Measurements from ENCODE around the gene DEFB115.

GRCh38 chr20:31278178-31278577 lies 20.7 kb downstream of the DEFB115 start:
- TF ChIP-seq ZNF655 (CRISPR knock-in tag; IDR thresholded peaks at IDR 0.05), result no peak
- TF ChIP-seq CTCF (IDR thresholded peaks at IDR 0.05 in 2 of 3, conservative IDR thresholded peaks at IDR 0.05 in 1 of 3; ENCODE audit: insufficient read depth in 2 of 3, low read depth in 1 of 3, low read length in 3 of 3), result no peak
- no peak for TF ChIP-seq KLF10 (CRISPR knock-in tag; IDR thresholded peaks at IDR 0.05)
- no peak for TF ChIP-seq ZNF282 (CRISPR knock-in tag; IDR thresholded peaks at IDR 0.05)
- TF ChIP-seq SMAD4 (CRISPR knock-in tag; conservative IDR thresholded peaks at IDR 0.05), result no peak
- TF ChIP-seq BRCA1 (IDR thresholded peaks at IDR 0.05), result no peak
- TF ChIP-seq BRCA1 (CRISPR knock-in tag; IDR thresholded peaks at IDR 0.05), result no peak
- TF ChIP-seq ZC3H8 (IDR thresholded peaks at IDR 0.05), result no peak
- TF ChIP-seq USF2 (CRISPR knock-in tag; IDR thresholded peaks at IDR 0.05), result no peak
- TF ChIP-seq RAD21 (CRISPR knock-in tag; conservative IDR thresholded peaks at IDR 0.05 in 1 of 2, IDR thresholded peaks at IDR 0.05 in 1 of 2), result no peak
- TF ChIP-seq POLR2A (conservative IDR thresholded peaks at IDR 0.05), result no peak
- no peak for TF ChIP-seq GATAD2A (IDR thresholded peaks at IDR 0.05)
- TF ChIP-seq FOSL1 (tag; conservative IDR thresholded peaks at IDR 0.05), result no peak
- no peak for TF ChIP-seq GTF3C2 (IDR thresholded peaks at IDR 0.05; ENCODE audit: borderline replicate concordance, extremely low read depth, insufficient read length)
- TF ChIP-seq ZNF512 (tag; IDR thresholded peaks at IDR 0.05), result no peak
